DOHH2 (cell line): ENCODE results near the gene PPP2R2B.

Experiments used
- CTCF ChIP-seq: fragments of 200-600 bp; sonication (generic); IDR thresholded peaks from one replicate; pipeline ENCODE4 v1.5.1; 2014; ENCODE audit warnings: antibody characterized with exemption, mild to moderate bottlenecking, low read depth, low read length; ENCODE audit not compliant: poor library complexity, severe bottlenecking
- EZH2phosphoT487 ChIP-seq: fragments of 200-600 bp; sonication (generic); IDR thresholded peaks from 2 replicates; pipeline ENCODE4 v1.6.1; 2017; ENCODE audit warnings: borderline replicate concordance, mild to moderate bottlenecking, antibody characterized with exemption, low read length, moderate library complexity, mixed read lengths

GRCh38 chr5:146683861-146684260 lies 194.7 kb downstream of the PPP2R2B start:
- TF ChIP-seq CTCF (no peak), EZH2phosphoT487 (no peak)
